Measurements from ENCODE around the gene PGA5. TPM values are rescaled to one million over a fixed set of nuclear protein-coding genes. Genes with fewer than 3 reads are reported as not detected.

PGA5 gene
- total RNA-seq, 4 donors from 2014 or later: 0.19 to 0.22 TPM; not detected in 2

DNA sequence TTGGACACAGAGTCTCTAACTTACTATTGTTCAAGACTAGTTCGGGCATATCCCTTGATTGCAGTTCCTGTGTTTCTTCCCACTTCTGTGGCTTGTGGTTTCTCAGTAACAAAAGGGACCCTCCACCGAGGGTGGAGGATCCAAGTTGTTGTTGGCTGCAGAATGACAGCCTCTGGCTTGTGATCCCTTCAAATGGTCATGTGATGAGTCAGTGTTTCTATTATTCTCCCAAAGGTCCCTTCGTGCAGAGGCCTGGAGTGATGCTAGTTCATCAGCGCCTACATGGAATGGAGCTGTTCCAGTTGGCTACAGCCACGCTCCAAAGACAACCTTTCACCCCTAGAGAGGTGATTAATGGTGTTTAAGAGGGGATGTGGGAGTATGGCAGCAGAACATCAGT lies 56.8 kb downstream of the PGA5 start:
- no peak for DNase-seq
- Histone ChIP-seq H3K27ac (peak overlapping the region in 1 of 4 donors; percentile 47), H3K4me3 (no peak overlapping the region), H3K4me1 (peaks cover 29 to 49% (median 37%) of the 10 kb centered on the region in 3 donors), H3K27me3 (peaks cover 0 to 30% (median 0%) of the 10 kb centered on the region in 4 donors), H3K9me3 (no peaks in the 10 kb centered on the region), H3K36me3 (peaks cover 14 to 43% (median 22%) of the 10 kb centered on the region in 3 donors)
- intact Hi-C loops (cut with DNase I): no loop called here
- WGBS, 2 donors: 3 to 8% methylated on average over 3 to 5 of the region's 5 CpGs
- TF ChIP-seq, protein P1, sequence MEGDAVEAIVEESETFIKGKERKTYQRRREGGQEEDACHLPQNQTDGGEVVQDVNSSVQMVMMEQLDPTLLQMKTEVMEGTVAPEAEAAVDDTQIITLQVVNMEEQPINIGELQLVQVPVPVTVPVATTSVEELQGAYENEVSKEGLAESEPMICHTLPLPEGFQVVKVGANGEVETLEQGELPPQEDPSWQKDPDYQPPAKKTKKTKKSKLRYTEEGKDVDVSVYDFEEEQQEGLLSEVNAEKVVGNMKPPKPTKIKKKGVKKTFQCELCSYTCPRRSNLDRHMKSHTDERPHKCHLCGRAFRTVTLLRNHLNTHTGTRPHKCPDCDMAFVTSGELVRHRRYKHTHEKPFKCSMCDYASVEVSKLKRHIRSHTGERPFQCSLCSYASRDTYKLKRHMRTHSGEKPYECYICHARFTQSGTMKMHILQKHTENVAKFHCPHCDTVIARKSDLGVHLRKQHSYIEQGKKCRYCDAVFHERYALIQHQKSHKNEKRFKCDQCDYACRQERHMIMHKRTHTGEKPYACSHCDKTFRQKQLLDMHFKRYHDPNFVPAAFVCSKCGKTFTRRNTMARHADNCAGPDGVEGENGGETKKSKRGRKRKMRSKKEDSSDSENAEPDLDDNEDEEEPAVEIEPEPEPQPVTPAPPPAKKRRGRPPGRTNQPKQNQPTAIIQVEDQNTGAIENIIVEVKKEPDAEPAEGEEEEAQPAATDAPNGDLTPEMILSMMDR (IDR thresholded peaks at IDR 0.05): no peak
- no peak for TF ChIP-seq POLR2A (IDR thresholded peaks at IDR 0.05)

DNA sequence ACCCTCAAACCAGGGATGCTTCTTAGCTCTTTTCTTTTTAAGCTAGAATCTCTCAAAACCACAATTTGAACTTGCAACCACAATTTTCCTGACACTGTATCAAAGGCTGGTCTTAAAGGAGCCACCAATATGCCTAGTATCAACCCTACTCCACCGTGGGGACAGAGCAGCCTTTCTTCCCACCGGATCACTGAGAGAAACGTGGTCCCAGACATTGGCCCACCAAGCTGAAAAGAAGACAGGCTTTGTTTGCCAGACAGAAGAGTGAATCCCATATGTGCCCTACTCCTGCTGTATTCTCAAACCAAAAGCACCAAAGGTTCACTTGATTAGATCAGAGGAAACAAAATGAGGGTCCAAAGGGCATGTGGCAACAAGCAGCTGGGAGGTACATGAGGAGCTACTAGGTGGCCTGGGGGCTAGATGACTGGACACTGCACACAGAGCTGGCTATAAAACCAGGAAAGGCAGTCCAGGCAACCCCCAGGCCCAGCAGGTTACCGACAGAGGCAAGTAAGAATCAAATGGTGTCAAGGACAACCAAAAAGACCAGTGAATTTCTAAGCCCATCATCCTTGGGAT lies 57.8 kb downstream of the PGA5 start:
- Histone ChIP-seq H3K27ac (peak overlapping the region in 2 of 4 donors; percentile 19 to 47), H3K4me3 (no peak overlapping the region), H3K4me1 (peaks cover 25 to 44% (median 33%) of the 10 kb centered on the region in 3 donors), H3K36me3 (peaks cover 14 to 53% (median 26%) of the 10 kb centered on the region in 3 donors), H3K9me3 (no peaks in the 10 kb centered on the region), H3K27me3 (peaks cover 0 to 21% (median 0%) of the 10 kb centered on the region in 4 donors)
- 85 to 90% methylated on average over 4 of the region's 4 CpGs for WGBS, 2 donors
- intact Hi-C loops (cut with DNase I): no loop called here
- no peak for DNase-seq
- TF ChIP-seq, protein P1 (IDR thresholded peaks at IDR 0.05): no peak
- TF ChIP-seq POLR2A (IDR thresholded peaks at IDR 0.05): no peak

Other genes starting within 250 kb of the PGA5 start
- gene CD5, start 138.7 kb upstream of the PGA5 start, total RNA-seq: 1 to 10 TPM in 3 of 4 donors, under 1 TPM in 1; 0.75 to 5.8 (median 2.2) TPM
- 10 to 100 TPM; 12.6 to 23.5 (median 18.0) TPM for gene VPS37C, start 79.7 kb upstream of the PGA5 start, total RNA-seq
- gene PGA3, start 37.7 kb upstream of the PGA5 start, total RNA-seq: not detected
- 1 to 10 TPM in 1 of 4 donors, not detected in 3; 1.3 TPM for gene PGA4, start 18.8 kb upstream of the PGA5 start, total RNA-seq
- gene VWCE, start 54.1 kb downstream of the PGA5 start, total RNA-seq: 1 to 10 TPM in 1 of 4 donors, under 1 TPM in 3; 0.09 to 1.5 (median 0.30) TPM
- 100 to 1,000 TPM in 3 of 4 donors, 10 to 100 TPM in 1; 98.9 to 146 (median 127) TPM for gene DDB1, start 91.9 kb downstream of the PGA5 start, total RNA-seq
- 10 to 100 TPM; 19.8 to 29.2 (median 26.4) TPM for gene TKFC, start 92.1 kb downstream of the PGA5 start, total RNA-seq
- gene CYB561A3, start 120.7 kb downstream of the PGA5 start, total RNA-seq: 10 to 100 TPM; 23.9 to 44.3 (median 27.9) TPM
- gene TMEM138, start 121.2 kb downstream of the PGA5 start, total RNA-seq: 10 to 100 TPM; 14.6 to 28.1 (median 20.7) TPM
- 10 to 100 TPM in 2 of 4 donors, 1 to 10 TPM in 2; 4.4 to 22.7 (median 11.6) TPM for gene TMEM216, start 151.4 kb downstream of the PGA5 start, total RNA-seq
- gene CPSF7, start 188.8 kb downstream of the PGA5 start, total RNA-seq: 10 to 100 TPM; 24.4 to 44.1 (median 34.3) TPM
- 10 to 100 TPM; 26.0 to 62.9 (median 43.7) TPM for gene SDHAF2, start 188.9 kb downstream of the PGA5 start, total RNA-seq

Measured in esophagus squamous epithelium (tissue), 5 donors.